Endothelial cell of umbilical vein (primary cell): ENCODE data around the gene PGAP6. TPM values are rescaled to one million over a fixed set of nuclear protein-coding genes. Genes with fewer than 3 reads are reported as not detected.

Experiments used
- BruUV-seq: library from RNA; stranded (reverse); fragments of 400-500 nt; replicated peaks from 2 replicates; lab custom pipeline; 2021; lab: Mats Ljungman, UMichigan
- CTCF ChIA-PET: fragments of 300-600, 350-600 bp; sonication (Branson Sonifier 250); formaldehyde crosslinking; loops from one replicate; lab custom pipeline; 2021; ENCODE audit warnings: antibody characterized with exemption, inconsistent platforms; lab: Charles Lee
- POLR2A ChIA-PET: fragments of 300-600, 350-600 bp; sonication (Branson Sonifier 250); formaldehyde crosslinking; loops from one replicate; lab custom pipeline; 2021; ENCODE audit warnings: antibody characterized with exemption, inconsistent platforms; lab: Charles Lee
- DNase-seq: peaks from one replicate; pipeline ENCODE4 v3.0.0-alpha.2; 2011; ENCODE audit warnings: low read depth, low spot score
- FAIRE-seq: peaks from 2 replicates; lab custom pipeline; 2011; peaks lifted over from hg19 to GRCh38; lab: Jason Lieb, UNC
- H2AFZ ChIP-seq: 2 replicates; pipeline ENCODE4 v1.6.0; 2012; ENCODE audit warnings: low read depth, low read length, control low read depth, inconsistent platforms
- H3K27ac ChIP-seq: 2 replicates; pipeline ENCODE4 v1.5.1; 2011; ENCODE audit warnings: low read depth, mild to moderate bottlenecking, control low read depth, low read length, moderate library complexity; ENCODE audit not compliant: insufficient read depth
- H3K27me3 ChIP-seq, 2 experiments: 2 replicates each; pipeline versions ENCODE4 v1.6.0 to v1.6.1; 2011; ENCODE audit warnings: low read length in 2 of 2, mixed read lengths in 1 of 2; ENCODE audit not compliant: control insufficient read depth in 2 of 2, insufficient read depth in 2 of 2
- H3K36me3 ChIP-seq, 2 experiments: 2 replicates in 1 of 2; 3 replicates in 1 of 2; pipeline ENCODE4 v1.5.1; 2011; ENCODE audit warnings: low read length in 2 of 2, mild to moderate bottlenecking in 1 of 2, moderate library complexity in 1 of 2; ENCODE audit not compliant: control insufficient read depth in 2 of 2, insufficient read depth in 2 of 2; ENCODE audit errors: extremely low read depth in 1 of 2
- H3K4me1 ChIP-seq: 3 replicates; pipeline ENCODE4 v1.5.1; 2011; ENCODE audit warnings: mild to moderate bottlenecking, low read length; ENCODE audit not compliant: control insufficient read depth, insufficient read depth; ENCODE audit errors: extremely low read depth
- H3K4me2 ChIP-seq: 2 replicates; pipeline ENCODE4 v1.6.1; 2011; ENCODE audit warnings: low read length, control low read depth, mixed read lengths; ENCODE audit not compliant: insufficient read depth
- H3K4me3 ChIP-seq, 3 experiments: fragments of 200-600 bp in 1 of 3; sonication (generic), shearing (Covaris generic) in 1 of 3; replicated peaks in 1 of 3; 2 replicates each; pipeline ENCODE4 v1.5.1; 2011 to 2016; ENCODE audit warnings: control low read depth in 3 of 3, low read length in 3 of 3, mild to moderate bottlenecking in 2 of 3, inconsistent platforms in 1 of 3, low read depth in 1 of 3, moderate library complexity in 1 of 3; ENCODE audit not compliant: insufficient read depth in 1 of 3
- H3K79me2 ChIP-seq: 2 replicates; pipeline ENCODE4 v1.6.0; 2012; ENCODE audit warnings: low read length, inconsistent platforms; ENCODE audit not compliant: control insufficient read depth, insufficient read depth
- H3K9ac ChIP-seq: replicated peaks from 2 replicates; pipeline ENCODE3; 2011; ENCODE audit warnings: low read length, control low read depth; ENCODE audit not compliant: insufficient read depth; ENCODE audit errors: extremely low read depth
- H3K9me1 ChIP-seq: replicated peaks from 3 replicates; pipeline ENCODE4 v1.6.0; 2011; ENCODE audit warnings: mild to moderate bottlenecking, low read length; ENCODE audit not compliant: control insufficient read depth, insufficient read depth; ENCODE audit errors: extremely low read depth
- H3K9me3 ChIP-seq: replicated peaks from 2 replicates; pipeline ENCODE4 v1.5.1; 2012; ENCODE audit warnings: low read length, inconsistent platforms; ENCODE audit not compliant: control insufficient read depth, insufficient read depth
- H4K20me1 ChIP-seq: replicated peaks from 2 replicates; pipeline ENCODE3; 2011; ENCODE audit warnings: mild to moderate bottlenecking, low read length; ENCODE audit not compliant: control insufficient read depth, insufficient read depth; ENCODE audit errors: extremely low read depth
- EZH2 ChIP-seq: IDR thresholded peaks from 2 replicates; pipeline ENCODE4 v1.6.1; 2012; ENCODE audit warnings: borderline replicate concordance, low read depth, mild to moderate bottlenecking, moderate library complexity, low read length, inconsistent platforms; ENCODE audit not compliant: severe bottlenecking
- FOS ChIP-seq: IDR thresholded peaks from 2 replicates; pipeline ENCODE4 v1.6.1; 2011; ENCODE audit warnings: mild to moderate bottlenecking, low read length, moderate library complexity, borderline replicate concordance; ENCODE audit not compliant: insufficient read depth
- GATA2 ChIP-seq: IDR thresholded peaks from 2 replicates; pipeline ENCODE4 v1.7.0; 2011; ENCODE audit warnings: low read depth, mild to moderate bottlenecking, moderate library complexity, mixed read lengths, low read length; ENCODE audit not compliant: insufficient read length, insufficient read depth
- JUN ChIP-seq: IDR thresholded peaks from 2 replicates; pipeline ENCODE4 v1.6.1; 2011; ENCODE audit warnings: borderline replicate concordance, low read depth; ENCODE audit not compliant: insufficient read length, insufficient read depth
- MAX ChIP-seq: IDR thresholded peaks from 2 replicates; pipeline ENCODE4 v1.6.1; 2011; ENCODE audit not compliant: insufficient read depth, insufficient read length
- MYC ChIP-seq: IDR thresholded peaks from one replicate; pipeline ENCODE4 v1.6.1; 2011; ENCODE audit warnings: mild to moderate bottlenecking, low read depth, low read length
- POLR2AphosphoS5 ChIP-seq: IDR thresholded peaks from 2 replicates; pipeline ENCODE4 v1.6.1; 2012; ENCODE audit warnings: low read depth, mild to moderate bottlenecking, control low read depth, low read length, moderate library complexity; ENCODE audit not compliant: insufficient read depth
- dilution Hi-C: fragments of 300-500 bp; cut with MboI; formaldehyde crosslinking; loops from one replicate; pipeline ENCODE4 v1.15.0; 2019; ENCODE audit warnings: low sequenced_read_pairs; ENCODE audit not compliant: extremely low pct_ligation_motif_present
- intact Hi-C: fragments of 100-400 bp; cut with micrococcal nuclease; formaldehyde crosslinking; loops from one replicate; pipeline ENCODE4 v1.10.0; 2022
- polyA plus RNA-seq, 4 experiments: library from polyadenylated mRNA; depleted of rRNA in 3 of 4; stranded (reverse) in 3 of 4; unstranded in 1 of 4; fragments of >200 nt; gene quantifications; 2 replicates each; pipeline versions ENCODE4 v1.2.1 to v1.2.3, GENCODE V29; 2011 to 2012; ENCODE audit warnings: missing spikeins in 1 of 4
- total RNA-seq: library from RNA; stranded (reverse); gene quantifications from 2 replicates; pipeline ENCODE4 v1.2.3, GENCODE V29; 2021

The PGAP6 gene
- total and polyA plus RNA-seq, 2 donors (not counting 3 experiments of a cell fraction or from before 2014, with no cell fraction given): 89.8 to 365 TPM

DNA sequence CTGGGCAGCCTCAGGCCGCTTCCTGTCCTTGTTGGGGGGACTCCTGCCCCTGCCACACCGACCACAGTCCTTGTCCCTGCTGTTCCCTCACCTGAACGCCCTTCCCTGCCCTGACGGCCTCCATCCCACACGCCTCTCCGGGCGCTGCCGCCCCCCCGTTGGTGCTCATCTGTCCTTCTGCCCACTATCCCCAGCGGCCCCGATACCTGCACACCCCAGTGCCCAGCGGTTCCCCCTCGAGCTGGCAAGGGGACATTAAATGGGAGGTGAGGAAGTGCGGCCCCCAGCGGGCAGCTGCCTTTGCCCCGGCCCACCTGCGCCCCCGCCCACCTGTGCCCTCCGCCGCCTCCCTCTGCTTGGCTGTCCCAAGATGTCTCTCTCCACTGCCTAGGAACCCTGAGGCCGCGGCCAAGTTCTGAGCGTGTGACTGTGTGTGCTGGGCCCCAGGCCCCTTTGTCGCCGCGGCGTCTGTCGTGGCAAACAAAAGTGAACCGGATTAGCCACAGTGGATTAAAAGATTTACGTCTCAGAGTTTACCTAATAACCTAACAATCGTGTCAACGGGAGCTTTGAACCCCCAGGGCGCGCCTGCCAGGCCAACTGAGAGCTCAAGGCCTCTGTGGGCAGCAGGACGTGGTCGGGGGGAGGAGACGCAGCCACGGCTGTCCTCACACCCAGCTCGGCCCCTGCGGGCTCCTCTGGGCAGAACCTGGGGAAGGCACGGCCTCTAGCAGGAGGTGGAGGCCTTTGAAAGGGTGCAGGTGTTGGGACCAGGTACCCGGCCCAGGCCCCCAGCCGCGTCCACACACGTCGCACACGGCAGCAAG lies 21.7 kb downstream of the PGAP6 start:
- ChIA-PET CTCF (interaction anchor here (3.2 to 4.8 kb wide), 2 partner anchors 243 to 255 kb away, joined by 16 to 130 read pairs; no protein-coding TSS in a partner anchor), POLR2A (no interaction called here)
- no TSS peak for BruUV-seq
- no peak overlapping the region for H2AFZ ChIP-seq
- intact Hi-C loops (no loop called here), dilution Hi-C loops (no loop called here)
- H3K27ac ChIP-seq: no peak overlapping the region
- H3K9me1 ChIP-seq: no peaks in the 10 kb centered on the region
- no peaks in the 10 kb centered on the region for H3K36me3 ChIP-seq
- no peak for TF ChIP-seq MAX
- no peak for TF ChIP-seq MYC
- TF ChIP-seq POLR2AphosphoS5: no peak
- no peak for TF ChIP-seq GATA2
- TF ChIP-seq EZH2: no peak
- no peak for TF ChIP-seq JUN
- TF ChIP-seq FOS: no peak
- no peak for FAIRE-seq
- H3K9ac ChIP-seq: no peak overlapping the region
- no peaks in the 10 kb centered on the region for H4K20me1 ChIP-seq
- DNase-seq: no peak
- H3K79me2 ChIP-seq: no peaks in the 10 kb centered on the region
- H3K9me3 ChIP-seq: no peaks in the 10 kb centered on the region
- no peak overlapping the region for H3K4me3 ChIP-seq
- H3K4me2 ChIP-seq: no peak overlapping the region
- no peaks in the 10 kb centered on the region for H3K27me3 ChIP-seq
- no peaks in the 10 kb centered on the region for H3K4me1 ChIP-seq
